ENCODE results near the gene TLR1.
"Not testable (repeated sequence)": the region's sequence is repeated elsewhere in the genome, so short reads cannot be mapped to it uniquely, and the experiment has no call there.

DNA sequence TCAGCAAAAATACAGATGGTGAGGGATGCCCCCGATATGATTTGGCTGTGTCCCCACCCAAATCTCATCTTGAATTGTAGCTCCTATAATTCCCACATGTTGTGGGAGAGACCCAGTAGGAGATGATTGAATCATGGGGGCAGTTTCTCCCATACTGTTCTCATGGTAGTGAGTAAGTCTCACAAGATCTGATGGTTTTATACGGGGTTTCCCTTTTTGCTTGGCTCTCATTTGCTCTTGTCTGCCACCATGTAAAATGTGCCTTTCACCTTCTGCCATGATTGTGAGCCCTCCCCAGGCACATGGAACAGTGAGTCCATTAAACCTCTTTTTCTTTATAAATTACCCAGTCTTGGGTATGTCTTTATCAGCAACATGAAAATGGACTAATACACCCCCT, 37.7 kb downstream of the TLR1 start:
- TF ChIP-seq, protein P1, sequence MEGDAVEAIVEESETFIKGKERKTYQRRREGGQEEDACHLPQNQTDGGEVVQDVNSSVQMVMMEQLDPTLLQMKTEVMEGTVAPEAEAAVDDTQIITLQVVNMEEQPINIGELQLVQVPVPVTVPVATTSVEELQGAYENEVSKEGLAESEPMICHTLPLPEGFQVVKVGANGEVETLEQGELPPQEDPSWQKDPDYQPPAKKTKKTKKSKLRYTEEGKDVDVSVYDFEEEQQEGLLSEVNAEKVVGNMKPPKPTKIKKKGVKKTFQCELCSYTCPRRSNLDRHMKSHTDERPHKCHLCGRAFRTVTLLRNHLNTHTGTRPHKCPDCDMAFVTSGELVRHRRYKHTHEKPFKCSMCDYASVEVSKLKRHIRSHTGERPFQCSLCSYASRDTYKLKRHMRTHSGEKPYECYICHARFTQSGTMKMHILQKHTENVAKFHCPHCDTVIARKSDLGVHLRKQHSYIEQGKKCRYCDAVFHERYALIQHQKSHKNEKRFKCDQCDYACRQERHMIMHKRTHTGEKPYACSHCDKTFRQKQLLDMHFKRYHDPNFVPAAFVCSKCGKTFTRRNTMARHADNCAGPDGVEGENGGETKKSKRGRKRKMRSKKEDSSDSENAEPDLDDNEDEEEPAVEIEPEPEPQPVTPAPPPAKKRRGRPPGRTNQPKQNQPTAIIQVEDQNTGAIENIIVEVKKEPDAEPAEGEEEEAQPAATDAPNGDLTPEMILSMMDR (IDR thresholded peaks at IDR 0.05; ENCODE audit: low read depth, low read length, poor library complexity, severe bottlenecking): not testable (repeated sequence)
- not testable (repeated sequence) for TF ChIP-seq EZH2phosphoT487 (IDR thresholded peaks at IDR 0.05; ENCODE audit: borderline replicate concordance, low read length)
